ENCODE results near the gene TLR10.
"Not testable (repeated sequence)": the region's sequence is repeated elsewhere in the genome, so short reads cannot be mapped to it uniquely, and the experiment has no call there.

Gene TLR10

DNA sequence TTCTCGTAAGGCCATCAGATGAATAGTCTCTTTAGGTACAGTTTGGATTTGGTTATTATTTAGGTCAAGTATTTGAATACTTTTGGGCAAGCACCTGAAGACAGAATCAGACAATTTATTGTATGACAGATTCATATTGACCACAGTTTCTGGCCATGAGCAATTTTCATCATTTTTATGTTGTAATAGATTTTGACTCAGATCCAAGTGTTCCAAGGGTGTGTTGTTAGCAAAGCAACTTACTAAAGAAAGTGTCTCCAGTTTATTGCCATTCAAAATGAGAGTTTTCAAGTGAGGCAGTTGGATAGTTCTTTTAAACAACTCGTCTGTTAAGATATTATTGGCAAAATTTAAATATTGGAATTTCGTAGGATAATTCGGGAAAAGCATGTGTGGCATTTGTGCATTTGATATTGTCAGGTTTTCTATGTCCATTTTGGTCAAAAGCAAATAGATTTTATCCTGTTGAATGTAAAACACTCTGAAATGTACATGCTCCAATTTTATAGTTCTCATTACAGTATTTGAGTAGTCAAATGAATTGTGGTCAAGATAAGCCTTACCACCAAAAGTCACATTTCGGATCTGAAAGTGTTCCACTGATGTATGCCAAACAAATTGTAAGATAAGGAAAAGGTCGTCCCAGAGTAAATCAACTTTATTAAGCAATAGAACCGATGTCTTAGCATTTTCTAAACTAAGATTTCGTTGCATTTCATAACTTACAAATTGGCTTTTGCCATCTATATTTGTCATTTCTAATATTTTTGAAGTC, 8.4 kb downstream of the TLR10 start:
- DNase-seq (ENCODE audit: low read depth): peak; percentile 72

DNA sequence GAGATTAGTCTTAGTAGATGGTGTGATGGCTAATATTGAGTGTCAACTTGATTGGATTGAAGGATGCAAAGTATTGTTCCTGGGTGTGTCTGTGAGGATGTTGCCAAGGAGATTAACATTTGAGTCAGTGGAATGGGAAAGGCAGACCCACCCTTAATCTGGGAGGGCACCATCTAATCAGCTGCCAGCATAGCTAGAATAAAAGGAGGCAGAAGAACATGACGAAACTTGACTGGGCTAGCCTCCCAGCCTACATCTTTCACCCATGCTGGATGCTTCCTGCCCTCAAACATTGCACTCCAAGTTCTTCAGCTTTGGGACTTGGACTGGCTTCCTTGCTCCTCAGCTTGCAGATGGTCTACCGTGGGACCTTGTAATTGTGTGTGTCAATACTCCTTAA, 12.5 kb downstream of the TLR10 start:
- H3K4me3 ChIP-seq (ENCODE audit: low read length): not testable (repeated sequence)
- peak; percentile 79 for DNase-seq (ENCODE audit: low read depth)

More for the DNA sequence above, 8.4 kb downstream of the TLR10 start:
- TF ChIP-seq CTCF (IDR thresholded peaks at IDR 0.05; ENCODE audit: insufficient read depth, low read depth, low read length, missing control alignments): no peak
- no peak overlapping the region for H3K4me3 ChIP-seq (ENCODE audit: low read length)

- DNase-seq (ENCODE audit: low read depth): no peak
- no peak overlapping the region for H3K4me3 ChIP-seq (ENCODE audit: low read length)
- no peak for TF ChIP-seq CTCF (IDR thresholded peaks at IDR 0.05; ENCODE audit: insufficient read depth, low read depth, low read length, missing control alignments)
Observed at GRCh38 chr4:38769857-38770256, 12.9 kb downstream of the TLR10 start.

DNA sequence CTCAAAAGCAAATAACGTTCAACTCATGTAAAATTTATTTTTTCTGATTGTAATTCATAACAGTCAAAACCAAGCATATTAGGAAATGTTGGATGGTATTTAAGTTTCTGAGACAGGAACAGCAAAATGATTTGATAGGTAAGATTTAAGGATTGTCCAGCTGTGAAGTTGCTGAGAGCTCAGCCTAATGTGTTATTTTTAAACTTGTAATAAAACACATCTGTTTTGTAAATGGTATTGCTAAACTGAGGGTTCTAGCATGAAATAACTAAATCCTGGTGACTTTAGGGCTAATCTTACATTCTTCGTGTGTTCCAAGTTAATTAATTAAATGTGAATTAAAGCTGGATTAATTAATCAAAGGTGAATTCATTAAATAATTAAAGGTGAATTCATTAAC, 13.3 kb downstream of the TLR10 start:
- TF ChIP-seq CTCF (IDR thresholded peaks at IDR 0.05; ENCODE audit: insufficient read depth, low read depth, low read length, missing control alignments): no peak
- no peak overlapping the region for H3K4me3 ChIP-seq (ENCODE audit: low read length)
- DNase-seq (ENCODE audit: low read depth): no peak

- no peak overlapping the region for H3K4me3 ChIP-seq (ENCODE audit: low read length)
- TF ChIP-seq CTCF (IDR thresholded peaks at IDR 0.05; ENCODE audit: insufficient read depth, low read depth, low read length, missing control alignments): no peak
- DNase-seq (ENCODE audit: low read depth): peak; percentile 42
Observed at GRCh38 chr4:38768968-38769394, 13.8 kb downstream of the TLR10 start.

DNA sequence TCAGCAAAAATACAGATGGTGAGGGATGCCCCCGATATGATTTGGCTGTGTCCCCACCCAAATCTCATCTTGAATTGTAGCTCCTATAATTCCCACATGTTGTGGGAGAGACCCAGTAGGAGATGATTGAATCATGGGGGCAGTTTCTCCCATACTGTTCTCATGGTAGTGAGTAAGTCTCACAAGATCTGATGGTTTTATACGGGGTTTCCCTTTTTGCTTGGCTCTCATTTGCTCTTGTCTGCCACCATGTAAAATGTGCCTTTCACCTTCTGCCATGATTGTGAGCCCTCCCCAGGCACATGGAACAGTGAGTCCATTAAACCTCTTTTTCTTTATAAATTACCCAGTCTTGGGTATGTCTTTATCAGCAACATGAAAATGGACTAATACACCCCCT, 15.8 kb downstream of the TLR10 start:
- not testable (repeated sequence) for DNase-seq (ENCODE audit: low read depth); H3K4me3 ChIP-seq (ENCODE audit: low read length)

- TF ChIP-seq CTCF (IDR thresholded peaks at IDR 0.05; ENCODE audit: insufficient read depth, low read depth, low read length, missing control alignments): no peak
- peak; percentile 88 for DNase-seq (ENCODE audit: low read depth)
Observed at GRCh38 chr4:38765382-38765781, 17.4 kb downstream of the TLR10 start.

DNA sequence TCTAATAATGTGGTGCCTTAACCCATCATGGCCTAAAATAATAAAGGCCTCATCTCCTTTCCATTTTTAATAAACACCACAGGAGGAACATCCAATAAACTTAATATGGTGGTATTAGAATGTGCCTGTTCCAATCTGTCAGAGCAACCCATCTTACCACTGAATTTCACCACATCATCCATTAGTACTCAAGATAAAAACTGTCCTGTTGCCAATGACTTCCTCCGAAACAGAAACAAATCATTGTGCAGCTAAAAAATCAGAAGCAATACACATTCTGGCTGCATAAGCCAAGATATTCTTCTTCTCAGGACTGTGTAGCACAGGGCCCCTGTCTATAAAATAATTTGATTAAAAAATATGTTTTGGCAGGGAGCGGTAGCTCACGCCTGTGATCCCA, 18.5 kb downstream of the TLR10 start:
- DNase-seq (ENCODE audit: low read depth): no peak
- TF ChIP-seq CTCF (IDR thresholded peaks at IDR 0.05; ENCODE audit: insufficient read depth, low read depth, low read length, missing control alignments): no peak
- no peak overlapping the region for H3K4me3 ChIP-seq (ENCODE audit: low read length)

More at GRCh38 chr4:38765382-38765781, 17.4 kb downstream of the TLR10 start:
- H3K4me3 ChIP-seq (ENCODE audit: low read length): no peak overlapping the region
